CMK (cell line): ENCODE measurements around the gene SIK3.

Experiments
- DNase-seq: peaks from one replicate; pipeline ENCODE4 v3.0.0-alpha.2; 2010; ENCODE audit warnings: low read depth

SIK3 gene

DNA sequence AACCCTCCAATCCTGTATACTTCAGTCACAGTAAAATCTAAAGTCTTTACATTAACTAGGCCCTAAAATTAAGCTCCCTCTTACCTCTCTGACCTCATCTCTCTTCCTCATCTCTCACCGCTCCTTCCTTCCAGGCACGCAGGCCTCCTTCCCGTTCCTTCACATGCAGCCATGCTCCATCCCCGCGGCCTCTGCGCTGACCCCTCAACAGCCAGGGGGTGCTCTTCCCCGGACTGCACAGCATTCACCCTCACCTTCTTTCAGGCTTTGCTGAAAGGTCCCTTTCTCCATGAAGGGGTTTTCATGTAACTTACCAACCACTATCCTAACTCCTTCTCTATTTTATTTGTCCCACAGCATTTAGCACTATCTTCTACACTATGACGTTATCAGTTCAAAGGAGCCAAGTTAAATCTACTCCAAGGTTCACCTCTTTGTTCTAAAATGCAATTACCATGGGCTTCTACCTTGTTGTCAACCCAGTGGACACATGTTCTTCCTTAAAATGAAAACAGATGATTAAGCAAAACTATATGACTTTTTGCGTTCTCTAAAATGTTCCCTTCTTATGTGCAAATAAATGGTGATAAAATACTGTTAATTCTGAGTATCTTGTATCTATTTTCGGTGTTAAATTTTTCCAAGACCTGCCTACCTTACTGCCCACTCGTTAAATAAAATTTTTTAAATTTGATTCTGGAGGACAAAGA is 203.0 kb downstream of the SIK3 start:
- DNase-seq, result no peak

DNA sequence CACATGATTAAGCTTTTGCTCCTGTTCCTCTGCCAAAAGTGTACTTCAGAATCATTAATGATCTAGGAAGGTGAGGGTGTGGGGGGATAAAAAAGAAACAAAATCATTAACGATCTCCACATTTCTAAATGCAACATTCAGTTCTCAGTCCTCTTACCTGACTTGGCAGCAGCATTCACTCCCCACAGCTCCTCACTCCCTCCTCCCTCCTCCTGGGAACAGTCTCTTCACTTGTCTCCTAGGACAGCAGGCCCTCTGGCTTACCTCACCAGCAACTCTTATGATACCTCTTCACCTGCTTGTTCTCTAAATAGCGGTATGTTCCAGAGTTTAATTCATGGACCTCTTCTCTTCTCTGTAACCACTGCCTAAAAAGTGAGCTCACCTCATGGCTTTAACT is 204.3 kb downstream of the SIK3 start:
- DNase-seq, result no peak

DNA sequence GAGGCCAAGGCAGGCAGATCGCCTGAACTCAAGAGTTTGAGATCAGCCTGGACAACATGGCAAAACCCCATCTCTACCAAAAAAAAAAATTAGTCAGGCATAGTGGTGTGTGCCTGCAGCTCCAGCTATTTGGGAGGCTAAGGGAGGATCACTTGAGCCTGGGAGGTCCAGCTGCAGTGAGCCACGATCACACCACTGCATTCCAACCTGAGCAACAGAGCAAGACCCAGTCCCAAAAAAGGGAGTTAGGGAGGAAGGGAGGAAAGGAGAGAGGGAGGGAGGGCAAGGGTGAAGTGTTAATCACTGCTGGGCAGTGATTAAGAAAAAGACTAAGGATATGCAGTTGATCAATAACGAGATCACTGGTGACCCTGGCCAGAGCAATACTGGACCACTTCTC is 204.8 kb downstream of the SIK3 start:
- DNase-seq, result no peak

DNA sequence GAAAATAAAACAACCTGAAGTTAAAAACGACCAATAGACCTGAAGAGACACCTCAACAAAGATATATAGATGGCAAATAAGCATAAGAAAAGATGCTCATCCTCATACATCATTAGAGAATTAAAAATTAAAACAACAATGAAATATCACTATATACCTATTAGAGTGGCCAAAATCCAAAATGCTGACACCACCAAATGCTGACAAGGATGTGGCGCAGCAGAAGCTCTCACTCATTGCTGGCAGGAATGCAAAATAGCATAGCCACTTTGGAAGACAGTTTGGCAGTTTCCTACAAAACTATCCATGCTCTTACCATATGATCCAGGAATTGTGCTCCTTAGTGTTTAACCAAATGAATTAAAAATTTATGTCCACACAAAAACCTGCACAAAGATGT is 205.9 kb downstream of the SIK3 start:
- no peak for DNase-seq

DNA sequence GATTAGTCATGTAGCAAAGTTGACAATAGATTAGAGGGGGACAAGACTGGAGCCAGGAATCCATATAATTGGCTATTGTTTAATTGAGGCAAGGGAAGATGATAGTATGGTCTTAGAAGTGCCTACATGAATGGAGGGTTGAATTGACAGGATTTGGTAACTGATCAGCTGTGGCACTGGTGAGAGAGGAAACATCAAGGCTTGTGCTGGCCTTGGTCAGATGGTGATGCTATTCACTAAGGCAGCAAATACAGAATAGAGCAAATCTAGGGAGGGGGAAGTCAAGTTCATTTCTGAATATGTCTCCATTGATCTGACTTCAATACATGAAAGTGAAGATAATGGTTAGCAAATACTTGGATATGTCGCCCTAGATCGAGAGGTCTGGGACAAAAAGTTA is 206.5 kb downstream of the SIK3 start:
- no peak for DNase-seq

DNA sequence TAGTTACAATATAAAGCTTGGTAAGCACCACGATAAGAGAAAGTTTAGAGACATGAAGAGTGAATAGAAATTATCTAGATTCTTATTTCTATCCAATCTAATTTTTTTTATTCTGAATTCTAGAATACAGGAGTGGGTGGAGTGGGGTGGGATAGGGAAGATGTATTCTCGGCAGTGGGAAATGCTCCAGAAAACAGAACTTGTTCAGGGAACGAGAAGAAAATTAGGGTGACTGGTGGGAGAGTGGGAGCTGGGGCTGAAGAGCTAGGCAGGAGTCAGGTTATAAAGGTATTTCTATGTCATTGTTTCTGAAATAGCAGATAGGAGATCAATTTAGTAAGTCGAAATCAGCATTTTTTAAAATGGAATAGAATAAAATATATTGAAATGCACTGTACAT is 207.6 kb downstream of the SIK3 start:
- no peak for DNase-seq

DNA sequence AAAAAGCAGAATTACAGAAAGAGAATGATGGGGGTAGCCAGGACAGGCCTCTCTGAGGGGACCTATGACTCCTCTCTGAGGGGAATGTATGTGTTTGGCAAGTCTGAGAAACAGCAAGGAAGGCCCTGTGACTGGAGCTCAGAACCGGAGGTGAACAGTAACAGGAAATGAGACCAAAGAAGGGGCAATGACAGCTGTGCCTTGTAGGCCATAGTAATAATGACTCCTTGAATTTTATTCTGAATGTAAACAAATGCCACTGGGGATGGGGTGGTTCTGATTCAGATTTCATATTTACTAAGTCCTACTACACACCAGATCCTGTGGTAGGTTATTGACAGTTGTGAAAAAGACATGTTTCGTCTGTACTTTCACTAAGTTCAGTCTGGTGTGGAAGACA is 208.0 kb downstream of the SIK3 start:
- DNase-seq, result no peak

DNA sequence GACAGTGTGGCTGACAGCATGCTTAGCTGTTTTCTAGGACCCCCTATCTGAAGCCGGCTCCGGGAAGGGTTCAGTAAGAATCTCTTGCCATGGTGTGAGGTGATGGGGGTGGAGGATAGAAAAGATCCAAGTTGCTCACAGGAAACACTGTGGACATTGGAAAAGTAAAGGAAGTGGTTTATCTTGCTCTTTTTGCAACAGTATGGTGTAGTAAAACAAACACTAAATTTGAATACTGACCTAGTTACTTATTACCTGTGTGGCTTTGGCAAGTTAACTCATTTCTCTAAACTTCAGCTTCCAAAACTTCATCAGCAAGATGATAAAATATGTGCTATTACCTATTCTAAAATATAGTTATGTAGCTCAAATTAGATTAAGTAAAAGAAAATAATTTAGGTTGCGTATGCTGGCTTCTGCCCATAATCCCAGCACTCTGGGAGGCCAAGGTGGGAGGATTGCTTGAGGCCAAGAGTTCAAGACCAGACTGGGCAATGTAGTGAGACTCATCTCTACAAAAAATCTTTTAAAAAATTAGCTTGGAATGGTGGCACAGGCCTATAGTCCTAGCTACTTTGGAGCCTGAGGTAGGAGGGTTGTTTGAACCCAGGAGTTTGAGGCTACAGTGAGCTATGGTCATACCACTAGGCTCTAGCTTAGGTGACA is 209.2 kb downstream of the SIK3 start:
- no peak for DNase-seq

DNA sequence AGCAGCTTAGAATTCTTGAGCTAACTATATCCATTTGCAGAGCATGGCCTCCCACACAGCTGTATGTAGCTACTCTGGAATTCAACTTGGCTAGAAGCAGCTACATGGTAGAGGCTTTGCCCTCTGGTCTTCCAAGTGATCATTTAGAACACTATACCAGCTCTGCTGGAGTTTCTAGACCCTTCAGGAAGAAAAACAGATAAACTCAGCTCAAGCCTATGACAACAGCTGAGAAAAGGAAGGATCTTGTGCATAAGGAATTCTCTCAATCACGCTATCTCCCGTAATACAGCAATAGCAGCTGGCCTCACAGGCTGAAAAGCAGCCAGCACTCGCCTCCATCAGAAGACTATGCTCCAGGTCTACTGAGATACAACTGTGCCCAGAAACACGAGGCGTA is 210.2 kb downstream of the SIK3 start:
- no peak for DNase-seq

DNA sequence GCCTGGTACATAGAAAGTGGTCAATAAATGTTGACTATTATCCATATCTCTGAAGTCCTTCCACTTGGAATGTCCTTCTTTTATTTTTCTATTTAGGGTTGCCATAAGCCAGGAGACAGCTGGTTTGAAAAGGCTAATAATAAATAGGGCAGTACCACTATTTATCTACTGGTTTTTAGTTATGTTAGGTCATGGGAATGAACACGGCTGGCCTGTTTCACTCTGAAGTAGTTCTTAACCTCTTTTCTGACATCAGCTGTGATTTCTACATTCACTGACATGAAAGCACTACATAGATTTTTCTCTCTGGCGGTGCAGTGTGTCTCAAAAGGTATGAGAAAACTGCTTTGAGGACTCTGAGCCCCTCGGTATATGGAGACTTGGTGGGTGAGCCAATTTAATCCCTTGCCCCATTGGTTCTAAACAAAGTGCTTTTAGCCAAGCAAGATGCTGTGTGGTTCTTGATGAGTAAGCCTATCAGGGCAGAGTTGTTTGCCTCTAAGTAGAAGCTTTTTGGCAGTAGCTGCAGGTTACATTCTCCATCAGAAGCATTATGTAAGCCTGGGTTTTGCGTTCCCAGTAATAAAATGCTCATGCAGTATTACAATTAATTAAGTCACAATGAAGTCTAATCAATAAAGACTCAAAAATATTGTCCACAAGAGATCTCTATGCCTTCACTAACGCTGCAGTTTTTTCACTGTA is 212.1 kb downstream of the SIK3 start:
- DNase-seq, result no peak

DNA sequence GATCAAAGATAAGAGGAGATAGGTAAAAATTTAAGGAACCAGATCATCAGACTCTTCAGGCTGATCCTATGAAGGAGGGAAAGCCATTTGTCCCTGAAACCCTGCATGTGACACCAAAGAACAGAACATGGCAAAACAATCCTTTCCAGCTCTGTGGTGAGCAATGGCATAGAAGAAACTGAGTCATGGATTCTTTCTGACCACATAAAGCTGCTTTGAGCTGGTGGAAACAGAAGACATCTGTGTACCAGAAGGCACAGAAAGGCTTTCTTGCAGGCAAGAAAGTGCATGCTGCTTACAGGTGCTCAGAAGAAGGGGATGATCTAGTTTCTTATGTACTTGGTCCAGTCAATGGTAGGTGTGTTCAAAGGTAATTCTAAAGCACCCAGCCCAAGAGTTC is 215.8 kb downstream of the SIK3 start:
- DNase-seq, result no peak

DNA sequence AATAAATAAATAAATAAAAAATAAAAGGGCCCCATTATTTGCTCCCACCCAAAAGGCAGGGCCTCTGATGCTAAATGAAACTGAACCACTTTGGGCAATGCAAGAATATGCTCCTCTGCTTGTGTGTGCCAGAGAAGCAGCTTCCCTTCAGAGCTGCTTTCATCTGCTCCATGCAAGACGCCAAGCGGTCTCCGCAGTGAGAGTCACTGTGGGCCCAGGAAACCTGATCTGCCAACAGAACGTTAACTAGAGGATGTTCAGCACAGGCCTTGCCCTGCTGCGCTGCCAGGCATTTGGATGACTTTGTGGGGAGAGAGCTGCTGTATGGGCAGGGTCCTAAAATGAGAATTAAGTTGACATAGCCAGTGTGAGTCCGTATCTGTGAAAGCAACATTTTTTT is 217.1 kb downstream of the SIK3 start:
- DNase-seq, result no peak

DNA sequence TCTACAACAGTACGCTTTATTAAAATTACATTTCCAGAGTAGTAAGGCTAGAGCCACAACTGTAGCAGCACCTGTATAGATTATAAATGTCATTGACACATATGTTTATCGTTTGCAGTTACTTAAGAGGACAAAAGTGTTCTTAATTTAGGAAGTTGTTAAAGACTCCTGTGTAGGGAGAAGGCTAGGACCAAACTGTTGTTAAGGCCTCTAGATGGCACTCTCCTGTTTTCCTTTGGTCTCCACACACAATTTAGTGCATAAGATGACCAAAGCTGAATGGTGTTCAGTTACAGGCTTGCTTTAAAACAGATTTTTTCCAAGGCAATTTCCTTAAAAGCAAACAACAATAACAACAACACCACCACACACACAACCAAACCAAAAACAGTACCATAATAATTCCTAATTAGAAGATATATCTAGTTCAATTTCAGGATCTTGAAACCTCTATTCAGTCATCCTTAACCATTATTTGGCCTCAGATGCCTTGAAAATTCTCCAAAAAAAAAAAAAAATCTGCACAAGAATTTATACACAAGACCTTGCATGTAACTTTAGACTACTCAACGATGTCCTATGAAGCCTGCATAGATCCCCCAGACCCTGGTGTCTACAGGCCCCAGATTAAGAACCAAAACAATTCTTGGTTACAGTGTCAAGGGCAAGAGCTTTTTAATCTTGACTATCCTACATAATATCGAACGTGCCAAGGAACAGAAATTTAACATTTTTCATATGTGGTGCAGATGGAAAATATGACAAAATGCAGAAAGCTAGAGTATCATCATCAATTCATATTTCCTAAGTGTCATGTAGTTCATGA is 218.2 kb downstream of the SIK3 start:
- peak; percentile 20 for DNase-seq

DNA sequence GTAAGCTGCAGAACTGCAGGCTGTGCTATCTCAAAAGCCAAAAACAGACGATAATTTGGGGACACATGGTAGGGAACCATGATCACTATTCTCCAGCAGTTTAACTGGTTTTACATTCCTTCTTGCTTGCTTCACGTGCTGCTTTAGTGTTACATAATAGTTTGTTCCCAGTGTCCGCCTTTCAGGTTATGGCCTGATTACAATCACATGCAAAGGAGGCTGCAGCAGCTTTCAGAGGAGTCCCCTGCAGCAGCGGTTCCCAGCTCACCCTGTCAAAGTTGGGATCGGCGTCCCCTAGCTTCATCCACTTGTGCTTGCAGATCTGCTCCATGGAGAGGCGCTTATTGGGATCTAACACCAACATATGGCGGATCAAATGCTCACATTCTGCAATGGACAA is 221.6 kb downstream of the SIK3 start:
- no peak for DNase-seq

DNA sequence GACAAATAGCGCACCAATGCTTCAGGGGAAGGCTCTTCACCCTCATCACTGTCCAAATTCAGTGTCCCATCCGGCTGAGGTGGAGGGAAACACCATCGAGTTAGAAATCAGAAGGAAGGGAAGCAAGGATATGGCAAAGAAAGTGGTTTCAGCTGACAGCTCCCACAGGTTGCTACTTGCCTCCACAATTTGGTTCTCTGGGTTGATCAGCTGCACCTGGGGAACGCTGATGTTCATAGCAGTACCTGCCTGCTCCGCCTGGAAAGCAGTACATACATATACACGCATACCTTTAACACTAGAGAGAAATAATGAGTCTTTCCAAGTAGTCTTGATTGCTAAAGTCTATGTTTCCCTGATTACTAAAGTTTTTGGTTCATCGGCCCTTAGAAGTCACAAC is 223.0 kb downstream of the SIK3 start:
- no peak for DNase-seq

DNA sequence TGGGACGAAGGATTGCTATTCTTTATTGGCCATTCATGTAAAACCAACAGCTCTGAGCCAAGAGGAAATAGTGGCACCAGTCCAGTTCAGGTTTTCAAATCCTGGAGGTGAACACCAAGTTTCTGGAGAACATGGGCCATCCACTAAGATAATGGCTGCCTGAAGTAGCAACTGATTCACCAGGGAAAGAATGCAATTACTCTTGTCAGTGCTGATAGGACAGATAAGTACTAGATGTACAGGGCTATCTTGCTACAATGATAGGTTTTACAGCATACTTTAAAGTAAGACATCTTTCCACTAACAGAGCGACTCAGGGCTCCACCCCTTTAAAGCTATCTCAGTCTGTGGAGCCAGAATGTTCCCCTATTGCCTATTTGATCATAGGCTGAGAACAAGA is 224.0 kb downstream of the SIK3 start:
- DNase-seq, result no peak

DNA sequence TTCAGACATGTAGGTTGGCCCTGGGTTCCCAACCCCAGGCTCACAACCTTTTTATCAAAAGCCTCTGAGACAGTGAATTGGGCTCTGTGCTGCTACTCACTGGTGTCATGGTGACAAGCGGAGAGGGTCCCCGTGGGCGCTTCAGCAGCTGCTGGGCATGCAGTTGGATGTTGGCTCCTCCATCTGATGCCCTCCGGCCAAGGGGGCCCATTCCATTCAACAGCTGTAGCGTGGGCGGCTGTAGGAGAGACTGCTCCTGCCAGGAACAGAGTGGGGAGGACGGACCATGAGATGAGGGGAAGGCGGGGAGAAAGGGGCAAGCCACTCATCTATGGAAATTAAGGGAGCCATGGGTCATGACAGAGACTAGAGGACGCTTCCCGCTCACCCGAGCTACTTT is 224.8 kb downstream of the SIK3 start:
- DNase-seq, result no peak

DNA sequence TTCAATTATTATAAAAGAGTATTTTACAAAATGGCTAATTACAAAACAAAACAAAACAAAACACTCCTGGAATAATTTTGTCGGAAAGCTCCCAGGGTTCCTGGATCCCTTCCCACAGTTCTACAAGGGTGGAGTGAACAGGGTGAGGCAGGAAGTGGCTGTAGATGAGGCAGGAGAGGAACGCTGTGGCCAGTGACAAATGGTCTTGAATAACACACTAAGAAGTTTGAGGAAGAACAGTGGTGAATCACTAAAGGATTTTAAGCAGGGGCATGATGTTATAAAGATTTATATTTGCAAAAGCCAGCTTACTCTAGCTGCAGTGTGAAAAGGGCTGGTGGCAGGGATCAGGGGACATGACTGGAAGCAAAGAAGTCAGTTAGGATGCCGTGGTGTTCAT is 227.0 kb downstream of the SIK3 start:
- no peak for DNase-seq

DNA sequence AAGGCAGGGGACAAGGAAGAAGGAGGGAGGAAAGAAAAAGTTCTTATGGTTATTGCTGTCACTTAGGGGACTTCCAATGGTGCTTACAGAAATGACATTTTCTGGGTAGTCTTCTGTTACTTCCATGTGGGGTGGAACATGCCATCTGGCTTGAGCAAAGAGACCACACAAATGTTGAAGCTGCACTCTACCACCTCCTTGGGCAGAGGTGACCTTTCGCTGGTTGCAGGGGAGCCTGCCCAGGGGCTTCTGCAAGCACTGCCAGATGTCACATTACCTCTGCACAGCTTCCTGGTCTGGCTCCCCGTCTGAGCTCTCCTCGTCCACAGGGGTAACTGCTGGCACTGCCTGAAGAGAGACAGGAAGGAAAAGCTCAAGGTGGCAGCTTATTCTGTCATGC is 228.2 kb downstream of the SIK3 start:
- DNase-seq, result no peak

DNA sequence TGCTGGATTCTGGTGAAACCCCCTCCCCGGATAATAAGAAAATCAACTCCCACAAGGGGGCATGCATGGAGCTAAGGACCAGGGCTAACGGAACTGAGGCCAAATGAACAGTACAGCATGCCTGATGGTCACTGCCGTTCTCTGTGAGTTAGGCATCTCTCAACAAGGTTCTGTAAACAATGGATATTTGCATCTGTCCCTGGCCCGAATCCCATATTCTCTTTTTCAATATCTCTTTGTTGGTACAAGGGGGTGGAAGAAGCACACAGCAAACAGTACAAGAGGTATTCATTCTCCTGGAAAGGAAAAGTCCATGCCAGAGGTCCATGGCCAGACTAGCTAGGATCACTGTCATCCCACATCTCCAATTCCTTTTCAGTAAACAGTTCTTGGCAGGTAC is 228.6 kb downstream of the SIK3 start:
- no peak for DNase-seq

DNA sequence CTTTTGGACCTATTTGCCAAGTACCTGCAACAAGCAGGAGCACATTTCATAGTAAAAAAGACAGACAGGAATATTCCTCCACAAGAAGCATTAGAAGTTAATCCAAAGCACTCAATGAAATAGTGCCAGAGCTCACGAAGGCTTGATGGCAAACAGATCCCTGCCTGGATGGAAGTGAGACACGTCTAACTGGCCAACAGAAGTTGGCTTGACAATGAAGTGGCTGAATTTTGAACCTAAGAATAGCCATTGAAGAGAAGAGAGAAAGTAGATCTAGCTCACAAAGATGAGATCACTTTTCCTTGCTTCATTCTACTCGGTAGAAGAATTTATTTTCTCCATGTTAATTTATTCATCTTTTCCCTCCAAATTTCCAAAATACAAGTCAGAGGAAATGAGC is 230.2 kb downstream of the SIK3 start:
- DNase-seq, result no peak

DNA sequence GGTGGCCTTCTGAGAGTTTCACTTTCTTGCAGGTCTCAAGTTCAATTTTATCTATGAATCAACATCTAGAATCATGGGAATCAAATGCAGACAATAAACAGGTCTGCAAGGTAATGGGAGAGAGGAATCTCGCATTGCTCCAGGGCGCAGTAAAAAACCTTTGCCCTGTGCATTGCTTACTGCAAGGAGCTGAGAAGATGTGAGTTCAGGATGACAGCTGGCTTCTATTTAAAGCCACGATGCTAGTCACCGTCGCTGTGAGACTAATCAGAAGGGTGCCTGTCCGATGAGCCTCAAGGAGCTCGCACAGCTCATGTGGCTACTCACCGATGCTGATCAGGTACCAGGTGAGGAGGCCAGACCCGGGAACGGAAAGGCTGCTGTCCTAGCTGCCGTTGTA is 230.6 kb downstream of the SIK3 start:
- no peak for DNase-seq
